T-helper 2 cell treated with Interferon-gamma antibody and Interleukin-4, amounts not matched to agents 100 ng/mL and 5 ng/mL, for 36 hours (primary cell): ENCODE data around the gene TCF7L1. TPM values are rescaled to one million over a fixed set of nuclear protein-coding genes. Genes with fewer than 3 reads are reported as not detected.
"Not testable (repeated sequence)": the region's sequence is repeated elsewhere in the genome, so short reads cannot be mapped to it uniquely, and the experiment has no call there.

Experiments used
- intact Hi-C: fragments of 100-400 bp; cut with micrococcal nuclease; formaldehyde crosslinking; loops from one replicate; pipeline ENCODE4 v1.15.1; 2023
- total RNA-seq: library from RNA; stranded (reverse); gene quantifications from 2 replicates; pipeline ENCODE4 v1.2.3, GENCODE V29; 2022

The TCF7L1 gene
- total RNA-seq, 1 donor from 2014 or later: not detected

DNA sequence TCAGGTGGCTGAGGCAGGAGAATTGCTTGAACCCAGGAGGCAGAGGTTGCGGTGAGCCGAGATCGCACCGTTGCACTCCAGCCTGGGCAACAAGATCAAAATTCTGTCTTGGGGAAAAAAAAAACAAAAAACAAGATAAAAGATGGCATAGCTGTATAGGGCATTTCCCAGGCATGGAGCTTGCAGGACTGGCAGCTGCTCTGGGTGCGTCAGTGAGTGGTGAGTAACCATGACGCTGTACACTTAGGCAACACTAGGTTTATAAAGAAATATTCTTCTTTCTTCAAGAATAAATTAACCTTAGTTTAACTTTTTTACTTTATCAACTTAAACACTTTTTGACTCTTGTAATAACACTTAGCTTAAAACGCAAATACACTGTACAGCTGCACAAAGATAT is 179.2 kb downstream of the TCF7L1 start:
- intact Hi-C loops: no loop called here

DNA sequence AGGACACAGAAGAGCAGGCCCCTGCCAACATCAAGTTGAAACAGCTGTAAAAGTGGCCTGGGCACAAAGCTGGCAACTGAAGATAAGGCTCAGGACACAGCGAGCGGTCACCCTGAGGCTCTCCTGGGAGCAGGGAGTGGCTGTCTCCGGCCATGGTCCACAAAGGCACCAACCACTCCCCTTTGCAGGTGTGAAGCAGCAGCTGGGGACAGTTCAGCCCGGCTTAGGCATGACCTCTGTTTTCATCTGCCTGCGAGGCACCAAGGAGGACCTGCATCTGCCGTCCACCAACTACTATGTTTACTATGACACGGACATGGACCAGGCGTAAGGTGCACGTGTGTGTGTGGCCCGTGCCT is 181.7 kb downstream of the TCF7L1 start:
- intact Hi-C loops: no loop called here

DNA sequence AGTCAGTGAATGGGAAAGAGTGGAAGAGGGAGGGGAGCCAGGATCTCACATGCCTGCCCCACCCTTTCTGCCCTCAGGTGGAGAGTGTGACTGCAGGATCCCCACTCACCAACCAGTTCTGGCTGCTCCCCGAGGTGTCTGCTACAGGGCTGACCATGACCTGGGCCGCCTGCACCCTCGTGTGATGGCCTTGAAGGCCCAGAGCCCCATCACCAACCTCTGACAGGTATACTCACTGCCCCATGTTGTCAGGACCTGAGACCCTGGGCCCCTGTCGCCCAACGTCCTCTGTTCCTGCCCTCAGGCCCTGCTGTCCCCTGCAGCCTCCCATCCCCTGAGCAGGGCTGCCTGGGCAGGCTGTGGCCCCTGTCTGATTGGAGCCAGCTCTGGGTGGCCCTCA is 182.7 kb downstream of the TCF7L1 start:
- intact Hi-C loops: not testable (repeated sequence)

DNA sequence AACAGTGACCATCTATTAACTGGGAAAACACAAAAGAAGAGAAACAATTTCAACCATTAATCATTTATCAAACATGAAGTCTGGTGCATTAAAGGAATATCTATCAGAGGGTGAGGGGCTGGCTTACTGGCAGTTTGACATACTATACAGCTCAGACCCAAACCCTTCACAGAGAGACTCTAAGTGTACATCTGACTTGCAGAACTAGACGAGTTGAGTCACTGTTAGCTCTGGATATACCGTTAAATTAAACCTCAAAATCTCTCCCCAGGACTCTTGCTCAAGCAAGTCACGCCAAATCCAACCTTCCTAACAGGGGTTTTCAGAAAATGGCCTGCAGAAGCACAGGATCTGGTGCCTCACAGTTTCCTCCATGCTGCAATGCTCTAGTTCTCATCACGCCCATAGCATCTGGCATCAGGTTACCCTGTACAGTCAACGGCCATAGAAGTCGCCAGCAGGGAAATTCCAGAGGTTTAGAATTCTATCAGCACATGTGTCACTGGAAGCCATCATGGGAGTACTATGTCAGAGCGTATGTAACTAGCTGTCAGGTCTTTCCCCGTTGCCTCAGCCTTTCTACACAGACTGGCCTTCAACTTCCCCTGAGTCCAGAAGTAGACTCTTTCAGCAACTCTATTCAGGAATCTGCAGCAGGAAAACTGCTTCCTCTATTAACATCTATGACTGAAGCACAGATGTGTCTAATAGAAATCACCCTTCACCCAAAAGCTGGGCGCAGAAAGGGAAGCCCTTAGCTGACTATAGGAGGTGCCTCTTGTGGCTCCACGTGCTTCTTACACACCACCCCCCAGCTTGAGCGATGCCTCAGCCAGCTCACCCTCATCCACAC is 185.3 kb downstream of the TCF7L1 start:
- intact Hi-C loops: no loop called here

DNA sequence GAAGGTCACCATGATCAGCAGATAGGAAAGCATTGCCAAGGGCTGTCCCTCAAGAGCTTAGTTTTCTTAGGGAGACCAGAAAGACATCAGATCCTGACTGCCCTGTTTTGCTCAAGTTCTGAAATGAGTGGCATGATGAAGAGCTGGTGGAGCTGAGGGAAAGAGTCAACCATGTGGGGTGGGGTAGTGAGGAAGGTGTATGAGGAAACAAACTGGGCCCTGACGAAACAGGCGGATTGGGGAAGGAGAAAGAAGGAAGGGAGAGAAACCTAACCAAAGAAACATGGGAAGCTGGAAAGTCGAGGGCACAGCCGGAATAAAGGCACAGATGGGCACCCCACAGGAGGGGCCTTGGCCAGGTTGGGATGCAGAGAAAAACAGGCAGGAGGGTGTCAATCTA is 186.6 kb downstream of the TCF7L1 start:
- intact Hi-C loops: no loop called here

DNA sequence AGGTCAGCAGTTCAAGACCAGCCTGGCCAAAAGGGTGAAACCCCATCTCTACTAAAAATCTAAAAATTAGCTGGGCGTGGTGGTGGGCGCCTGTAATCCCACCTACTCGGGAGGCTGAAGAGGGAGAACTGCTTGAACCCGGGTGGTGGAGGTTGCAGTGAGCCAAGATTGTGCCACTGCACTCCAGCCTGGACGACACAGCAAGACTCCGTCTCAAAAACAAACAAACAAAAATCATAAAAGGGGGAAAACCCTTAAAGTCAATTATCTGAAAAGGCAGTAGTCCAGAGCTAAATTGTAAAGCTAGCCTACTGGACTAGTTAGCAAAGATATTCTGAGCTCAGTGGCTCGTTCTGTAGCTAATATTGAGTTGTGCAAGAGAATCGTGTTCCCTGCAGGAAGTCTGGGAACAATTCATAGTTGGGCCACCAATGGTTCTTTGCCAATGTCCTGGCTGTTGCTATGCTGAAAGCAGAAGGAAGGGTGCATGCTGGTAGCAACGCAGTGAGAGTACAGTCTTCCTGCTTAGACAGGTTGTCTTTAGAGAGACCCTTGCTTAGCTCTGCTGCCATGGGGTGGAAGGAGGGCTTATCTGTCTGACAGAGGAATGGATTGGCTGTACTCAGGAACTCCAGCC is 190.3 kb downstream of the TCF7L1 start:
- intact Hi-C loops: no loop called here

DNA sequence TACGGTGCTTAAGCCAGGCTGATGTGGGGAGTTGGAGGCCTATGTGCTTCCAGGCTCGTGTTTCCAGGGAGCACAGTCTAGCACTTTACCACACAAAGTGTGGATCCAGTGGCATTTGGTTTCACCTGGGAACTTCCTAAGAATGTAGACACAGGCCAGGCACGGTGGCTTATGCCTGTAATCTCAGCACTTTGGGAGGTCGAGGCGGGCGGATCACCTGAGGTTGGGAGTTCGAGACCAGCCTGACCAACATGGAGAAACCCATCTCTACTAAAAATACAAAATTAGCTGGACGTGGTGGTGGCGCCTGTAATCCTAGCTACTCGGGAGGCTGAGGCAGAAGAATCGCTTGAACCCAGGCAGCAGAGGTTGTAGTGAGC is 190.8 kb downstream of the TCF7L1 start:
- intact Hi-C loops: not testable (repeated sequence)

DNA sequence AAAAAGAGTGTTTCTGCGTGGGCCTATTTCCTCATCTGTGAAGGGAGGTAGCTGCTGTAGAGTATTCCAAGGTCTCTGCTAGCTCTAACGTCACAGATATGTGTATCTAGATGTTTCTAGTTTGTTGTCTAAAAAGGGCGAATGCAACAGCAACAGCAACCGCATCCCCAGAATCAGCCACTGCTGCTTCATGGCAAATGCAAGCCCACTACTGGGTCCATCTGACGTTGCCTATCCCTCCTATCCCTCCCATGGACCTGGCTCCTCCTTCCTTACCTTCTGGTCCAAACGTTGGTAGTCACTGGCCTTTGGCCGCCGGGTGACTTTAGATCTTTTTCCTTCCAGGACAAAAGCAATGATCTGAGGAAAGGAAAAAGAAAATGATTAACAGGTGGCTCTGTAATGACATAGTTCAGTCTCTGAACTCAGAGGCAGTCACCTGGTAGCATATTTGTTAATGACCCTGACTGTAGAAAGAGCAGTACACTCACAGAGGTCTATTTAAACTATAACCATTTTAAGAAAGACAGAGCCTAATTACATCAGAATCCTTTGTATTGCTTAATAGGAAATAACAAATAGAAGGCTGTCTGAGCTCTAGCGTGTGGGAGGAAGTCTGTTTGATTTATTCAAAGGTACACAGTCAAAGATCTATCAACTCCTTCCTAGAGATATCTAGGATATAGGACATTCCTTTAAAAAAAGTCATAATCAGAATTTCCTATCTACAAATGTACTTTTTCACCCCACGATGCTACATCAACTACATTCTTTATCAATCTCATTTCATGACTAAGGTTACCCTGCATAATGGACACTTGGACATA is 191.7 kb downstream of the TCF7L1 start:
- intact Hi-C loops: no loop called here

DNA sequence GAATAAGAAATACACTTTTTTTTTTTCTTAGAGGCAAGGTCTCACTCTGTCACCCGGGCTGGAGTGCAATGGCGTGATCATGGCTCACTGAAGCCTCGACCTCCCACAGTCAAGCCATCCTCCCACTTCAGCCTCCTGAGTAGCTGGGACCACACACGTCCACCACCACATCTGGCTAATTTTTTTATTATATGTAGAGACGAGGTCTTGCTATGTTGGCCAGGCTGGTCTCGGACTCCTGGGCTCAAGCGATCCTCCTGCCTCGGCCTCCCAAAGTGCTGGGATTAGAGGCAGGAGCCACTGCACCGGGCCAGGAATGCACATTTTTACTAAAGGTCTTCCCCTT is 192.2 kb downstream of the TCF7L1 start:
- intact Hi-C loops: no loop called here

DNA sequence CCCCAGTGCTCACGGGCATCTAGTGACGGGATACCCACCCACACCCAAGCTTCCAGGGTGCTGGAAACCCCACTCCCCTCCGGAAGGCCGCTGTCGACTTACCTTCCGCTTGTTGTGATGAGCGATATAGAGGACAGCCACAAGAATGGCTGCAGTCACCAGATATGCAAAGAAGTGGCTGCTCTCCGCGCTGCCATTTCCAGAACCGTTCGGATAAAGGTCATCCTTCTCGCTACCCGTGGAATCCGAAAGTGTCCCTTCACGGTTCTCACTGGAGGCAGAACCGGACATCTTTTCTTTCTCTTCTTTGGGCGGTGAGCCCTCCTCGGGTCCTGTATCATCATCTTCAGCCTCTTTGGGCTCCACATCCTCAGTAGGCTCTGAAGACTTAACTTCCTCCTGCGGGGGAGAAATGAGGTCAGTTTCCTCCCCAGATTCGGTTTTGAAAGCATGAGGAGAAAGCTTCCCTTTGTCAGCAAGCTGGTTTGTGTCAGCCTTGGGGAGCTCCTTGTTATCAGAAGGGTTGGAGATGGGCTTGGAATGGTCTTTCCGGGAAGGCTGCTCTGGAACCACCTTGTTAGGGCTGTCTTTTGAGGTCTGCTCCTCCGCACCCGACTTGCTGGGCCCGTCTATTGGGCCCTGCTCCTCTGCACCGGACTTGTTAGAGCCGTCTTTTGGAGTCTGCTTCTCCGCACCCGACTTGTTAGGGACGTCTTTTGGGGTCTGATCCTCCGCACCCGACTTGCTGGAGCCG is 193.4 kb downstream of the TCF7L1 start:
- intact Hi-C loops: loop anchor here (1.0 to 2.0 kb wide), 2 partner anchors 82 to 286 kb away; partner anchors contain the start of gene C2orf68

DNA sequence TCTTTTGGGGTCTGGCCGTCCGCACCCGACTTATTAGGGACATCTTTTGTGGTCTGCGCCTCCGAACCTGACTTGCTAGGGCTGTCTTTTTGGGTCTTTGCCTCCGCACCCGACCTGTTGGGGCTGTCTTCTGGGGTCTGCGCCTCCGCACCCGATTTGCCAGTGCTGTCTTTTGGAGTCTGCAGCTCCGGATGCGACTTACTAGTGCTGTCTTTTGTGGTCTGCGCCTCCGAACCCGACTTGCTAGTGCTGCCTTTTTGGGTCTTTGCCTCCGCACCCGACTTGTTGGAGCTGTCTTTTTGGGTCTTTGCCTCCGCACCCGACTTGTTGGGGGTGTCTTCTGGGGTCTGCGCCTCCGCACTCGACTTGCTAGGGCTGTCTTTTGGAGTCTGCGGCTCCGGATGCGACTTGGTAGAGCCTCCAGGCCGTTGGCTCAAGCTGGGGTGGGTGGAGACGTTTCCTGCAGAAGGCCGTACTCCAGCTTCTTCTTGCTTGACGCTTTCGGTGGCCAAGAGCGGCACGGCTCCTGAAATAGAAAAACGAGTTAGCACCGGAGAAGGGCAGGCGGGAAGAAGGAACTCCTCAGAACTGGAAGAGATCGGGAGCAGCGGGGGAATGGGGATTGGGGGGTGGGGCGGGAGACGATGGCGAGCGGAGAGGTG is 194.1 kb downstream of the TCF7L1 start:
- intact Hi-C loops: loop anchor here (2.0 kb wide), 1 partner anchor 82 kb away; no protein-coding TSS in a partner anchor

DNA sequence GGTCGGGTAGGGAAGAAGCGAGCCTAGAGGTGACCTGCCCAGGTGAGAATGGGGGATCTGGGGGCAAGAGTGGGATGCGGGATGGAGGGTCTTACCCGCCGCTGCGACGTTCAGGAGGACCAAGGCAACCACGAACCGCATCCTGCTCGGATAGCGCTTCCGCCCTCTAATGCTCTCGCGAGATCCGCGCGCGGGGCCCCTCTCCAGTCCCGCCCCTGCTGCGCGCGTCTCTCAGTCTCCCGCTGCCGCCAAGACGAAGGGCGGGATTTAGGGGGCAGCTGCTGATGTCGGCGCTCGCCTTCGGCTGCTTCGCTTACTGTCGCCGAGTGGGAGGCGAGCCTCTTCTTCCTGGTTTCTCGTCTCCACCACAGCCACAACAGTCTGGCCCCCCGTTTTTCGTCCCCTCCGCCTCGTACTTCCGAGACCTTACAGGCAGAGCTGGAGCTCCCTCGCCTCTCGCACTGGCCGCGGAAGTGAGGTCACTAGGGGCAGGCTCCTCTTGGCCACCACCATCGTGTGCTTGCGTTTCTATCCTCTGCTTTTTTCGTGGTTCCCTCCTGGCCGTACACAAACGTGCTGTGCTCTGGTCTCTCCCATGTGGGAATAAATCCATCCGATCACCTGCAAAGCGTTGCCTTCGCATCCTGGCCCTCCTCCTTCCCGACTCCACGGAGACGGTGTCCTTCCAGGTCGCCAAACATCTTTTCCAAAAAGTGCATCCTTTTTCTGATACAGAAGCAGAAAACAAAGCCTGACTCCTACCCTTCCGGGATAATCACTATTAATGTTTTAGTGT is 194.8 kb downstream of the TCF7L1 start, which contains the start of gene TGOLN2:
TSS of gene TGOLN2 (minus strand) at position 168 of the 796 bp plus-strand sequence. CDS start at position 141, 27 bp downstream.
- intact Hi-C loops: loop anchor here (1.0 to 2.0 kb wide), 6 partner anchors 26 to 357 kb away; partner anchors contain the start of genes ELMOD3, GGCX, KCMF1 and MAT2A

DNA sequence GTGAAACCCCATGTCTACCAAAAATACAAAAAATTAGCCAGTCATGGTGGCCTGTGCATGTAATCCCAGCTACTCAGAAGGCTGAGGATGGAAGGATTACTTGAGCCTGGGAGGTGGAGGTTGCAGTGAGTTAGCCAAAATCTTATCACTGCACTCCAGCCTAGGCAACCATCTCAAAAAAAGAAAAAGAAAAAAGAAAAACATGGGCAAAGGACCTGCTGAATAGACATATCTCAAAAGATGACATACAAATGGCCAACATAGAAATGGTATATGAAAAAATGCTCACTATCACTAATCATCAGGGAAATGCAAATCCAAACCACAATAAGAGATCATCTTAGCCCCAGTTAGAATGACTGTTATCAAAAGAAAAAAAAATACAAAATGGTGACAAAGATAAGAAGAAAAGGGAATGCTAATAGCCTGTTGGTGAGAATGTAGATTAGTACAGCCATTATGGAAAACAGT is 196.0 kb downstream of the TCF7L1 start:
- intact Hi-C loops: no loop called here

DNA sequence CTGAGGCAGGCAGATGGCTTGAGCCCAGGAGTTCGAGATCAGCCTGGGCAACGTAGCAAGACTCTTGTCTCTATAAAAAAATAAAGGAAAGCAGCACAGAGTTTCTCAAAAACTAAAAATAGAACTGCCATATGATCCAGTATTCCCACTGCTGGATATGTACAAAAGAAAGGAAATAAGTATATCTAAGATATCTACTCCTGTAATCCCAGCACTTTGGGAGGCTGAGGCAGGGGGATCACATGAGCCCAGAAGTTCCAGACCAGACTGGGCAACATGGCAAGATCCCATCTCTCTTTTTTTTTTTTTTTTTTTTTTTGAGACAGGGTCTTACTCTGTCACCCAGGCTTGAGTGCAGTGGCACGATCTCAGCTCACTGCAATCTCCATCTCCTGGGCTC is 196.5 kb downstream of the TCF7L1 start:
- intact Hi-C loops: not testable (repeated sequence)

DNA sequence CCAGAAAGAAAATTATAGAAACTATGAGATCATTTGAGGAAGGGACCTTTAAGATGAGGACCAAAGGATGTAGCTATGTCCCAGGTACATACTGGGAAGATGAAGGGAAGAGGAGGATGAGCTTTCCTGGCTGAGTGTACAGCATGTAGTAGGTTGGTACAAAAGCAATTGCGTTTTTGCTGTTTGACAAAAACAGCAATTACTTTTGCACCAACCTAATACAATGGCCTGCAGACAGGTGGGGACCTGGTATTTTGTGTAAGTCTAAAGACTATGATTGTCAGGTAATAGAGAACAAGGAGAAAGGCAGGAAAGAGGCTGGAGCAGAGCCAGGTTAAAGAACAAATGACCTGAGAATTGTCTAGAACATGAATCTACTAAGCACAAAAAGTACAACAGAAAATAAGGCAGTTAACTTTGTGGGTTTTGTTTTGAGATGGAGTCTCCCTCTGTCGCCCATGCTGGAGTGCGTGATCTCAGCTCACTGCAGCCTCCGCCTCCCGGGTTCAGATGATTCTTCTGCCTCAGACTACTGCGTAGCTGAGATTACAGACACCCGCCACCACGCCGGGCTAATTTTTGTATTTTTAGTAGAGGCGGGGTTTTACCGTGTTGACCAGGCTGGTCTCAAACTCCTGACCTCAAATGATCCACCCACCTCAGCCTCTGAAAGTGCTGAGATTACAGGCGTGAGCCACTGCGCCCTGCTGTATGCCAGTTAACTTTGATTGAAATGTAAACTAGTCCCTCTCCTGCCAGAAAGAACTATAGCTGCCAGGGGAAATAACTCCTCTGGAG is 197.8 kb downstream of the TCF7L1 start:
- intact Hi-C loops: no loop called here

DNA sequence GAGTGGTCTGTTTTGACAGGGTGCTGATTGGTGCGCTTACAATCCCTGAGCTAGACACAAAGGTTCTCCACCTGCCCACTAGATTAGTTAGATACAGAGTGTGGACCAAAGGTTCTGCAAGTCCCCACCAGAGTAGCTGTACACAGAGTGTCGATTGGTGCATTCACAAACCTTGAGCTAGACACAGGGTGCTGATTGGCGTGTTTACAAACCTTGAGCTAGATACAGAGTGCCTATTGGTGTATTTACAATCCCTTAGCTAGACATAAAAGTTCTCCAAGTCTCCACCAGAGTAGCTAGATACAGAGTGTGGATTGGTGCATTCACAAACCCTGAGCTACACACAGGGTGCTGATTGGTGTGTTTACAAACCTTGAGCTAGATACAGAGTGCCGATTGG is 200.7 kb downstream of the TCF7L1 start:
- intact Hi-C loops: not testable (repeated sequence)

DNA sequence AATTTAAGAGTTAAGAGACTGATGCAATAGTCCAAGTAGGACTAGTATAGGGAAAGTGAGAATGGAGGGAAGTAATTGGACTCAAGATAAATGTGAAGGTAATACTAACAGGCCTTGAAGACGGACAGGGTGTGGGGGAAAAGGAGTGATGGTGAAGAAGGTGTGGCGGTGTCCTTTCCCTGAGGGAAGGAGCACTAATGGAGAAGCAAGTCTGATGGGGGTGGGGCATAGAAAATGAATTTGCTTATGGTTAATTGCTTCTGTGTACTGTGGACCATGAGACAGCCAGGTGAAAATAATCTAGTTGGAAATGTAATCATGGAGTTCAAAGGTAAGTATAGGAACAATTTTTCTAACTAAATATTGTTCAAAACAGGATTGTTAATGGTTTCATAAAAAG is 201.7 kb downstream of the TCF7L1 start:
- intact Hi-C loops: no loop called here

DNA sequence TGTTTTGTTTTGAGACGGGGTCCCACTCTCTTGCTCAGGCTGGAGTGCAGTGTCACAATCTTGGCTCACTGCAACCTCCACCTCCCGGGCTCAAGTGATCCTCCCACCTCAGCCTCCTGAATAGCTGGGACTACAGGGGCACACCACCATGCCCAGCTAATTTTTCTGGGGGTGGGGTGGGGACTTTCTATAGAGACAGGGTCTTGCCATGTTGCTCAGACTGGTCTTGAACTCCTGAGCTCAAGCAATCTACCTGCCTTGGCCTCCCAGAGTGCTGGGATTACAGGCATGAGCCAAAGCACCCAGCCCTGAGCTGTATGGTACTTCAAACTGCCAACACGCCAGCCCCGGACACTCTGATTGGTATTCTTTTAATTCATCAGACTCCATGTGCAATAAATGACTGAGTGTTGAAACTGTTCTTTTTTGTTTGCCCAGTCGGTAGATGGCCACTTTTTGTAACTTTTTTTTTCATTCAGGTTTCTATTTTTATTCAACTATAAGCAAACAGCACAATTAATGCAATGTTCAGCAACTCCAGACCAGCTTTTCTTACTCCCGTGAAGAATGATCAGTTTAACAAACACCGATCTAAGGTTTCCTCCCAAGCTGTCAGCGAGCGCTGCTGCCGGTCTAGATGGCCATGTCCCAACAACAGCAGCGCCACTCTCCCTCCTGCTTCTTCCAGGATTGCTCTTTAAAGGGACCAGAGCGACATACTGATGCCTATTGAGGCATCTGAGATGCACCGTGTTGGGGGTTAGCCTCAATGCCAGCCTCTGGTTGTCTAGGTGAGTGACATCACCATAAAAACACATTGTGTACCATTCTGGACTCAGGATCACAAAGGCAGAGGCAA is 207.1 kb downstream of the TCF7L1 start:
- intact Hi-C loops: no loop called here
